Right renal pelvis (tissue), 4 donors: Measurements from ENCODE around the gene EPHB1. TPM values are rescaled to one million over a fixed set of nuclear protein-coding genes. Genes with fewer than 3 reads are reported as not detected.
"Not testable (repeated sequence)": the region's sequence is repeated elsewhere in the genome, so short reads cannot be mapped to it uniquely, and the experiment has no call there.

Experiments used
- DNase-seq, 4 donors: peaks; one replicate each; pipeline ENCODE4 v3.0.0-alpha.2; 2013; ENCODE audit warnings: low read depth in 4 of 4, low spot score in 3 of 4, missing footprints in 1 of 4
- polyA plus RNA-seq, 4 donors: library from polyadenylated mRNA; unstranded; fragments of 120-200 nt; gene quantifications; one replicate each; pipeline ENCODE4 v1.2.1, GENCODE V29; 2013; ENCODE audit not compliant: insufficient read length in 4 of 4

EPHB1 gene
- polyA plus RNA-seq, 4 donors = 4.8 to 7.2 (median 5.3) TPM

DNA sequence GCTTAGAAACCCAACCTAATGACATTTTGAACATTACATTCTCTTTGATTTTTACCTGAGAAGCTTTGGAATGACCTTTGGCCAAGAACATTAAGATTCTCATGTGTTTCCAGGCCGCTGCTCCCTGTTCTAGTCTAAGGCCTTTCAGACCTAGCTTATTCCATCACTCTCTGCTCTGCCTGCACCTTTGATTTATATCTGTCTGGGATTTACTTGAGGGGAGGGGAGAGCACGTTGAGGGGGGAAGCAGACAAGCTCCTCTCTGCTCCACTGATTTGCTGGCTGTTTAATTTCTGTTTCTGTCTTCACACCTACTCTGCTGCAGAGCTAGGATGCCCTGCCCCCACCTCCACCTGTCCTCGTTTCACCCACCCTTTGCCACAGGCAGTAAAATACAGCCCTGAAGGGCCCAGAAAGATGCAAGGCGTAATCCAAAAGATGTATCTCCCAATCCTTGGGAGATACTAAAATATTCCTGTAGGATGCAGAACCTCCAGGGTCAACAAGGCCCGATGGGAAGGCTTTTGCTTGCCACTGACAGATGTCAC is 429.8 kb downstream of the EPHB1 start:
- peak in 1 of 4 donors; percentile 14 for DNase-seq

DNA sequence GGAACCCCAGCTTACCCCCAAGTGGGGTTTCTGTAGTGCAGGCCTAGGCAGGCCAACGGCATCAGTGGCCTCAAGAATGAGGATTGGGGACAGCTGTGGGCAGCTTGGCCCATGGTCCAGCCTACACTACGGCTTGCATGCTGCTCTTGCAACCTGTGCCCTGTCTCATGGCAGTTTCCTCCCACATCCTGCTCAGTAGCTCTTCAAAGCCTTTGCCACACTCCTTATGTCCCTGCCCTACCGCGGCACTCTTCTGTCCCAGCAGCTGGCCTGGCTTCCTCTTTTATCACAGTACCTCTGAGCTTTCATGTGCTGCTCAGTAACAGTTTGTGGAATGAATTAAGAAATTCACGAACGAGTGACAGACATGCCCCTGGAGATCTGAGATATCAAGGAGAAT is 431.0 kb downstream of the EPHB1 start:
- no peak for DNase-seq

GRCh38 chr3:135228201-135228600 is 433.1 kb downstream of the EPHB1 start:
- no peak for DNase-seq

- DNase-seq = no peak
Measured at GRCh38 chr3:135229018-135229495, 434.0 kb downstream of the EPHB1 start.

GRCh38 chr3:135231737-135232136 is 436.7 kb downstream of the EPHB1 start:
- no peak for DNase-seq

GRCh38 chr3:135232226-135232625 is 437.2 kb downstream of the EPHB1 start:
- no peak for DNase-seq

DNA sequence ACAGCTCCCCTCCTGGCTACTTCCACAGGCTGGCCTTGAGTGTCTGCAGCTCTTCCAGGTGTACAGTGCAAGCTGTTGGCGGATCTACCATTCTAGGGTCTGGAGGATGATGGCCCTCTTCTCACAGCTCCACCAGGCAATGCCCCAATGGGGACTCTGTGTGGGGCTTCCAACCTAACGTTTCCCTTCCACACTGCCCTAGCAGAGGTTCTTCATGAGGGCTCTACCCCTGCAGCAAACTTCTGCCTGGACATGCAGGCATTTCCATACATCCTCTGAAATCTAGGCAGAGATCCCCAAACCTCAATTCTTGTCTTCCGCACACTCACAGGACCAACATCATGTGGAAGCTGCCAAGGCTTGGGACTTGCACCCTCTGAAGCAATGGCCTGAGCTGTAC is 438.4 kb downstream of the EPHB1 start:
- not testable (repeated sequence) for DNase-seq

DNA sequence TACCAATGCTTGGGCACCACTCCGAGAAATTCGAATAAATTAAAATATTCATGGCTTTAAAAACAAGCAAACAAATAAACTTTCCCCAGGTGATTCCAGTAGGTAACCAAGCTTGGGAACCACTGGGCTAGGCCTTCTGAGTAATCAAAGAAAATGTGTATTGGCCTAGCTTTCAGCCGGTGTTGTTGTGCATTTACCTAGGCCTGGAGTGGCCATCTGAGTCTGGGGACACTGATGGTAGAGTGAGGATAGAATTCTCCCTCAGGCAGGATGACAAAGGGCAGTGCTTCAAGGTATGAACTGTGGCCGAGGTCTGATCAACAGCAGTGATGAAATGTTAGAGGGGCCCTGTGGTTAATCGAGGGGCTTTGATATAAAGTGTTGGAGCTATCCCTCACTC is 440.5 kb downstream of the EPHB1 start:
- DNase-seq = no peak

DNA sequence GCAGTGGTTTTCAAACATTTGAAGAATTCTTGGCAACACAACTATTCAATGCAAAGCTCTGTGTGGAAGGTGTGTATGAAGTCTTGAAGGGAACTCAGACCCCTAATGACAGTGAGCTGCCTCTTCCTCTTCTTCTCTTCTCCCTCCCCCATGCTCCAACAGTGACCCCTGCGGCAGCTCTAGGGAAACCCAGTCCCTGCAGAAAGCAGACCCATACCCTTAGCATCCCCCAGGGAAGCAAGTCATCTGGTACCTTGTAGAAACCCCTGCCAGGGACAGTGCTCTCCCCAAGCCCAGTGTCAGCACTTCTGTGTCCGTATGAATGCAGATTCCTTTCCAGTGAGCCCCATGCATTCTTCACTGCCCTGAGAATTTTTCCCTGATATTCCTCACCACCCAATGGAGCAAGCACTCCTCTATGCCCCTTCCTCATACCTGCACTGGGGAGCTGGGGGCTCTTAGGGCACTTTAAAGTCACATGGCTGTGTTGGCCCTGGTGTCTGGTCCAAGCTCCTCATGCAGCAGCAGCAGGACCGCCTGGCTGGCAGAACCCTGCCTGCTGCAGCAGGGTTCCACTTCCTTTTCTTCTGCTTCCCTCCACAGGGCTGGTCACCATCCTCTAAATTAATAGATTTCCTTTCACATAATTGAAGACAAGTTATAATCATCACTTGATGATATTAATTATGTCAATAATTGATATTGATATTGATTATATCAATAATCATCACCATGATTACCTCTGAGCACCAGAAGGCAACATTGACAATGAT is 442.5 kb downstream of the EPHB1 start:
- DNase-seq = no peak

GRCh38 chr3:135238236-135238830 is 443.3 kb downstream of the EPHB1 start:
- DNase-seq = no peak

DNA sequence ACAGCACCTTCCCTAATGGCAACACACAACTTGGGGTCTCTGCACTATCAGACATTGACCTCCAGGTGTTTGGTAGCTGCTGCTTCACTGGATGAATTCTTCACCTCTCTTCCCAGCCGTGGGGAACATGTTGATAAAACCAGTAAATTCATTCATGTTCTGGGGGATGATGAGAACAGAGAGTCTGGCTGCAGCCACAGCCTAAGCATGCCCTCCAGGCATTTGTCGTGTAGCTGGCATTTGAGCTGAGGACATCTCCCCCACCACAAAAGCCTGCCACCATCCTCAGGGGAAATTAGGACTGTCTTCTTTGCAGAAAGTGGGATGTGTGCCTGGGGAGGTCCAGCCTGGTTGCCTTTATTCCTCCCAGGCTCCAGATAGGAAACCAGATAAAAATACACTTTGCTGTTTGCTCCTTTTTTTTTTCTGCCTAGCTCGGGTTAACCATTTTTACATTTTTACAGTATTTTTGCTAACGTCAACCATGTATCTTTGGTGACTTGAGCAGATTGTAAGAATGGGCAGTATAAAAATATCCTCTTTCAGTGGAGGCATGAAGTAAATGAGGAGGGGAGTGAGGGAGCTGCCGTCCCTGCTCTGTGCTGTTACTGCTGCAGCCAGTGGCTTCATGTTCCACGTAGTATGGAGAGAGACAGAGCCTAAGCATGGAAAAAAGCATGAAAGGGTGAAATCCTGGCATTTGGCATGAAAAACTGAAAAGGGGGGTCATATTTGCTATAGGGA is 444.0 kb downstream of the EPHB1 start:
- DNase-seq = no peak

DNA sequence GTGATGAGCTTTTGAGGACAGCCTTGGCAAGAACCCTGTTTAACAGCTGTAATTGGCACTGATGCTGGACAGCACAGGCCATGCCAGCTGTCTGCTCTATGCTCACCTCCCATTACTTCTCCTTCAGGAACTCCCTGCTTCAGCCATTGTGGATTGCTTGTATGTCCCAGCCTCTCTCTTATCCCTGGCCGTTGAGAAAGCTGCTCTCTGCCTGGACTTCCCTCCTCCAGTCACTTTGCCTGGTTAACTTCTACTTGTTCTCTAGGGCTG is 444.5 kb downstream of the EPHB1 start:
- no peak for DNase-seq

- DNase-seq = no peak
Measured at GRCh38 chr3:135240426-135240825, 445.4 kb downstream of the EPHB1 start.

DNA sequence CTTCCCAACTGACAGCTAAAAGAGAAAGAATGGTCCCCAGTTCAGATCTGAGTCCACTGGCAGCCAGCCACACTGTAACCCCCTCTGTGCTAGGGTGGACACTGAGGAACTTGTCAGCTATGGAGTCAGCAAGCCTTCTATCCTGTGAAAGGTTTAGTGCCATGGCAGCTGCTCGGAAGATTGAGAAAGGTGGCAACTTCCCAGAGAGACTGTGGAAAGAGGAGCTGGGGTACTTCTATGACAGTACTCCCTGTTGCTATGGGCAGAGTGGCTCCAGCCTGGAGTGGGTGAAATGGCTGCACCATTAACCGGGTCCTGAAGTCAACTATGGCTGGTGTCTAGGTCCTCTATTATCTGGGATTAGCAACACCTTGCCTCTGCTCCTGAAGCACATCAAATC is 447.2 kb downstream of the EPHB1 start:
- DNase-seq = no peak

DNA sequence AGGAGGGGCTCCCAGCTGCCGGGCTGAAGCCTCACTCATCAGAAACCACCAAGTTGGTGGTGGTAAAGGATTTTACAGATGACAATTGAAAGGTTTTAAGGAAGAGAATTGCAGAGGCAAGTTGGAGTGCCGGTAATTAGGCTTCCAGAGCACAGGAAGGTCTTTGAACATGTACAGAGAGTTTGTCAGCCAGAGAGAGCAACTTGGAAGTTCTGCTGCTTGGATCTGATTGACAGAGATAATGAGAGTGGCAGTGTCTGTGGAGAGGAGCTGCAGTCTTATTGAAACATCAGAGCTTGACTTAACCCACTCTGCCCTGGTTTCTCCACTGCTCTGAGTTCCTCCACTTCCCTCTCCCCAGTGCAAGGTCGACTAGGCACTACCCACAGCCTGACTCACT is 448.6 kb downstream of the EPHB1 start:
- DNase-seq = no peak

GRCh38 chr3:135246027-135246426 is 451.0 kb downstream of the EPHB1 start:
- no peak for DNase-seq

DNA sequence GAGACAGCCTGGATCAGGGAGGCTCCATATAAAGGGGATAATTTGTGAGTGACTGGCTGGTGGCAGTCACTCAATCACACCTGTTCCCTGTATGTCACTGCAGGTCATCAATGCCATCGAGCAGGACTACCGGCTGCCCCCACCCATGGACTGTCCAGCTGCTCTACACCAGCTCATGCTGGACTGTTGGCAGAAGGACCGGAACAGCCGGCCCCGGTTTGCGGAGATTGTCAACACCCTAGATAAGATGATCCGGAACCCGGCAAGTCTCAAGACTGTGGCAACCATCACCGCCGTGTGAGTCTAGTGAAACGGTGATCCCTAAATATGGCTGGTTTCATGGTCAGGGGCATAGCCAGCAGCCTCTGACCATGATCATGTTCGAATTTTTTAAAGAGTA is 453.2 kb downstream of the EPHB1 start:
- DNase-seq = no peak

DNA sequence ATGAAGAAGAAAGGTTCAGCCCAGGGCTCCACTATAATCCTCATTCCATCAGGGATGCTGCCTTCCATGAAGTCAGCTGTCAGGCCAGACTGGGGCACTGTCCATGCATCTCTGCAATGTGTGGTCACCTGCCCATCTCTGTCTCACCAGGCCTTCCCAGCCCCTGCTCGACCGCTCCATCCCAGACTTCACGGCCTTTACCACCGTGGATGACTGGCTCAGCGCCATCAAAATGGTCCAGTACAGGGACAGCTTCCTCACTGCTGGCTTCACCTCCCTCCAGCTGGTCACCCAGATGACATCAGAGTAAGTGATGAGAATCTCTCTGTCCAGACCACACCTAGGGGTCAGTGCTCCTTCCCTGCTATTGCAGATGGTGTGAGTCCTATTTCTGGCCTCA is 454.1 kb downstream of the EPHB1 start:
- no peak for DNase-seq

GRCh38 chr3:135258916-135259315 is 463.9 kb downstream of the EPHB1 start:
- DNase-seq = no peak

DNA sequence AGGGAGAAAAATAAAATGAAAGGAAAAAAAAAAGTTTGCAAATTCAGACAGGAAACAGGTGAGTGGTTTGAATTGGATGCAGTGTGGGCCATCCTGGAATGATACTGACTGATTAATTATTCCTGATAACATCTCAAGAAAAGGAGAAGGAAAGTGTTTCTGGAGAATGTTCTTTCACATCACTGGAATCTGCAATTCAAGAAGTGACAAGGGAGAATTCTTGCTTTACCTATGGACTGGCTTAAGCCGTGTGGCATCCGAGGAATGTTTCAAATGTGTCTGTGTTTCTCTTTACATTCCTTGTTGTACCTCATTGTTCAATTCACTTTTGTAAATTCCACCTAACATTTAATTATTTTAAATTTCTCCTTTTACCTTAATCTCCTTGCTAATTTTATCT is 465.0 kb downstream of the EPHB1 start:
- no peak for DNase-seq

DNA sequence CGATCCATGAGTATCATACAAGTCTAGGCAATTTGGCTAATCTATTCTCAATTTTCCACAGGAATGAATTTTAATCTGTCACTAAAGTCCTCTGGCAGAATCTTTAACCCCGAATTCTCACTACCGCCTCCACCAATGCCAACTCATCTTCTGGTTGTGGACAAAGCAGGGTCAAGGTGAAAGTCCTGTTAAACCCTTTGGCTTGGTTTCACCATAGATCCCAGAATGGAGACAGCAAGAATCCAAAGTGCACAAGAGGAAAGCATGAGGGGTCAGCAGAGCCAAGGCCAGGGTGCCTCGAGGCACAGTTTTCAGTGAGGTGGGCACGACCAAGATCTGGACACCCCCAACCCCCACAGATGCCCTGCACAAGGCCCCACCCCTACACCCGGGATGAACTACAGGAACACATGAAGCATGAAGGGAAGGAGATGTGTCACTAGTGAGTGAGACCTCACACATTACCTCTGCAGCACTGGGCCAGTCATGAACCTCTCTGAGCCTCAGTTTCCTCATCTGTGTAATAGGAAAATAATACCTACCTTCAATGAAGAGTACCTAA is 466.2 kb downstream of the EPHB1 start:
- no peak for DNase-seq
